RWPE2 (cell line): ENCODE data around the gene TMEM169.

ENCODE experiments used
- ATAC-seq: fragments of 200-7000 bp; cut with Tn5 transposase; 3 replicates; pipeline ENCODE4 v1.9.1; 2021; ENCODE audit warnings: low read depth
- DNase-seq: peaks from one replicate; pipeline ENCODE4 v3.0.0-alpha.2; 2020; ENCODE audit warnings: low spot score
- H3K27ac ChIP-seq: fragments of 450-650 bp; 2 replicates; pipeline ENCODE4 v1.5.1; 2017; ENCODE audit warnings: mild to moderate bottlenecking; ENCODE audit not compliant: poor library complexity, severe bottlenecking
- H3K27me3 ChIP-seq: fragments of 250-450 bp; sonication (Bioruptor Pico); 2 replicates; pipeline ENCODE4 v1.5.1; 2021; ENCODE audit warnings: mild to moderate bottlenecking, moderate library complexity; ENCODE audit not compliant: insufficient read depth, poor library complexity, severe bottlenecking
- H3K36me3 ChIP-seq: fragments of 250-450 bp; sonication (Bioruptor Pico); 2 replicates; pipeline ENCODE4 v1.5.1; 2020; ENCODE audit warnings: low read depth, mild to moderate bottlenecking, moderate library complexity
- H3K4me1 ChIP-seq: fragments of 250-450 bp; sonication (Bioruptor Pico); 2 replicates; pipeline ENCODE4 v1.5.1; 2021; ENCODE audit warnings: mild to moderate bottlenecking, moderate library complexity; ENCODE audit not compliant: insufficient read depth, poor library complexity, severe bottlenecking
- H3K4me3 ChIP-seq: fragments of 250-450 bp; sonication (Bioruptor Pico); 2 replicates; pipeline ENCODE4 v1.5.1; 2021; ENCODE audit warnings: mild to moderate bottlenecking, moderate library complexity; ENCODE audit not compliant: severe bottlenecking
- H3K9me3 ChIP-seq: fragments of 250-450 bp; sonication (Bioruptor Pico); 2 replicates; pipeline ENCODE4 v1.5.1; 2021; ENCODE audit warnings: mild to moderate bottlenecking, moderate library complexity; ENCODE audit not compliant: severe bottlenecking
- TF ChIP-seq, protein P1 (sequence below): fragments of 450-650 bp; IDR thresholded peaks from one replicate; pipeline ENCODE4 v1.5.1; 2017; ENCODE audit warnings: mild to moderate bottlenecking, moderate library complexity; ENCODE audit not compliant: poor library complexity, severe bottlenecking

Gene TMEM169, protein sequence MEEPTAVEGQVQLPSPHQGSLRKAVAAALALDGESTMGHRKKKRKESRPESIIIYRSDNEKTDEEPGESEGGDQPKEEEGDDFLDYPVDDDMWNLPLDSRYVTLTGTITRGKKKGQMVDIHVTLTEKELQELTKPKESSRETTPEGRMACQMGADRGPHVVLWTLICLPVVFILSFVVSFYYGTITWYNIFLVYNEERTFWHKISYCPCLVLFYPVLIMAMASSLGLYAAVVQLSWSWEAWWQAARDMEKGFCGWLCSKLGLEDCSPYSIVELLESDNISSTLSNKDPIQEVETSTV

DNA sequence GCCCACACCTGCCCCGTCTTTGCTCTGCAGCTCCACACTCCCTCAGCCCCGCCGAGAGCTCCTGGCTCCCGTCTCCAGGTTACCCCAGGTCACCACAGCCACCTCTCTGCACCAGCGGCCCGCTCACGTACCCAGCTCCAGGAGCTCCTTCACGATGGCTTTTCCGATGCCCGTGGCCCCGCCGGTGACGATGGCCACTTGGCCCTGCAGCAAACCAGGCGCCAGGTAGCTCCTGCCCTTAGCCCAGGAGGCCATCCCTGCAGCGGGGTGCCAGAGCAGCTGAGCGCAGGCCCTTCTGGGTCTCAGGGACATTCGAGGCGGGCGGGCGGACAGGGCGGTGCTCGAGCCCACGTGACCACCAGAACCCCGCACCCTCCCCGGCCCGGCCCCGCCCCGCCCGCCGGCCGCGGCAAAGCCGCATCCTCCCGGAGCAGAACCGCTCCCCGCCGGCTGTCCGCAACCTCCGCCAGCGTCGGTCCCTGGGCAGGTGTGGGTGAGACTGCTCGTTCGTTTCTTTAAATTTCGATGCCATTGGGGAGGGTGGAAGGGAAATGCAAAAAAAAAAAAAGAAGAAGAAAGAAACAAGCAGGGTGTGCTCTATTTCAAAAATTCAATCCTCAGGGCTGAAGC lies at the start of gene TMEM169, which contains the start of gene PECR:
TMEM169 (plus strand) TSS at position 433 of the 630 bp plus-strand sequence. CDS start 14,045 bp downstream, outside the sequence.
PECR (minus strand) TSS at position 323 of the 630 bp plus-strand sequence; CDS start at position 255, 68 bp downstream.
- Histone ChIP-seq H3K4me1 (no peaks in the 10 kb centered on the region), H3K9me3 (no peaks in the 10 kb centered on the region), H3K27ac (no peak within 1 kb of the TSS), H3K27me3 (no peaks in the 10 kb centered on the region), H3K4me3 (peak within 1 kb of the TSS; percentile 49), H3K36me3 (no peaks in the 10 kb centered on the region)
- TF ChIP-seq, protein P1, sequence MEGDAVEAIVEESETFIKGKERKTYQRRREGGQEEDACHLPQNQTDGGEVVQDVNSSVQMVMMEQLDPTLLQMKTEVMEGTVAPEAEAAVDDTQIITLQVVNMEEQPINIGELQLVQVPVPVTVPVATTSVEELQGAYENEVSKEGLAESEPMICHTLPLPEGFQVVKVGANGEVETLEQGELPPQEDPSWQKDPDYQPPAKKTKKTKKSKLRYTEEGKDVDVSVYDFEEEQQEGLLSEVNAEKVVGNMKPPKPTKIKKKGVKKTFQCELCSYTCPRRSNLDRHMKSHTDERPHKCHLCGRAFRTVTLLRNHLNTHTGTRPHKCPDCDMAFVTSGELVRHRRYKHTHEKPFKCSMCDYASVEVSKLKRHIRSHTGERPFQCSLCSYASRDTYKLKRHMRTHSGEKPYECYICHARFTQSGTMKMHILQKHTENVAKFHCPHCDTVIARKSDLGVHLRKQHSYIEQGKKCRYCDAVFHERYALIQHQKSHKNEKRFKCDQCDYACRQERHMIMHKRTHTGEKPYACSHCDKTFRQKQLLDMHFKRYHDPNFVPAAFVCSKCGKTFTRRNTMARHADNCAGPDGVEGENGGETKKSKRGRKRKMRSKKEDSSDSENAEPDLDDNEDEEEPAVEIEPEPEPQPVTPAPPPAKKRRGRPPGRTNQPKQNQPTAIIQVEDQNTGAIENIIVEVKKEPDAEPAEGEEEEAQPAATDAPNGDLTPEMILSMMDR, result no peak
- DNase-seq (peak; percentile 71), ATAC-seq (peak; percentile 95)

DNA sequence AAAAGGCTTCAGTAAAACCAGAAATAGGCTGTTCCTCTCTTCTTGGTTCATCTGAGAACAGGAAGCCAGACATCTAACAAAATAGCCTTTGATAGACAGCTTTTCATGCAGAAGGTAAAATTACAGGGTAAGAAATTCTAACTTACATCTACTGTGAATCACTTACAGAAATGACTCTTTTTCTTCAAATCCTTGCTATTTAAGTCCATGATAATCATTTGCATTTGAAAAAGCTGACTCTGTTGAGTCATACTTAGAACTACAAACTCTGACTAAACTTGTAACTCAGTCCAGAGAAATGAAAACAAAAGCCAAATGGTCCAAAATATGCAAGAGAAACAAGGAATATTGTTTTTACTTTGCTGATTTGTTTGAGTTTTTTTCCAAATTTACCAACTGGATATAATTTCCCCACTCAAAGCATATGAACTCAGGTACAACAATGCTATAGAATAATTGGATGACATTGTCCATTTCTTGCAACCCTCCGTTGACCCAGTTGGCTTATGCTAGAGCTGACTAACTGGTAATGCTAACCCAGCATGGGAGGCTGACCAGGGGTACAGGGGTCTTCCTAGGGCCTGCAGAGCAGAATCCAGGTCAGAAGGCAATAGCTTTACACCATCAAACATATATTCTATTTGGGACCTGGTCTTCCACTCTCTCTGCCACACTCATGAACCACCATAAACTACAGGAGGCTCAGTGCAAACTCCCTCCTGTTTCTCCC lies 49.6 kb upstream of the TMEM169 start:
- Histone ChIP-seq H3K9me3 (no peaks in the 10 kb centered on the region), H3K4me1 (peaks cover 7% of the 10 kb centered on the region), H3K4me3 (no peak overlapping the region), H3K27ac (no peak overlapping the region), H3K36me3 (peaks cover 3% of the 10 kb centered on the region; the same call in 1 of the 2 replicates), H3K27me3 (no peaks in the 10 kb centered on the region)
- TF ChIP-seq, protein P1, result no peak
- DNase-seq (no peak), ATAC-seq (peak; percentile 77; the same call in 2 of the 3 replicates)

DNA sequence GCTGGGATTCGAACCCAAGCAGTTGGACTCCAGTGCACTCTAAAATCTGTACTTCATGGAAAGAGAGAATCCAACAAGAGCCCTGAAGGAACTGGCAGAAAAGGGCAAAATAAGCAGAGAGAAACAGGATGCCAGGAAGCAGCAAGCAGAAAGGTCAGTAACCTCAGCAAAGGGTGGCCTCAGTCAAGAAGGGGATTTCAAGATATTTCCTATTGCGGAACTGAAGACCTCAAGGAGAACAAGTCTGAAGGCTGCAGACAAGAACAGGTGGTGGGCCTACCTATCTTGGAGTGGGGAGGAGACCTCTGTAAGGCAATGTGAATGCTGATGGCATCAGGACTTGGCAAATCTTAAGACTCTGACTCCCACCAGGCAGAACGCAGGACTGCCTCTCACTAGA lies 48.3 kb upstream of the TMEM169 start:
- TF ChIP-seq, protein P1, result no peak
- DNase-seq (no peak), ATAC-seq (no peak)
- Histone ChIP-seq H3K27ac (no peak overlapping the region), H3K4me3 (no peak overlapping the region), H3K4me1 (peaks cover 7% of the 10 kb centered on the region), H3K27me3 (no peaks in the 10 kb centered on the region), H3K36me3 (peaks cover 3% of the 10 kb centered on the region; the same call in 1 of the 2 replicates), H3K9me3 (no peaks in the 10 kb centered on the region)

DNA sequence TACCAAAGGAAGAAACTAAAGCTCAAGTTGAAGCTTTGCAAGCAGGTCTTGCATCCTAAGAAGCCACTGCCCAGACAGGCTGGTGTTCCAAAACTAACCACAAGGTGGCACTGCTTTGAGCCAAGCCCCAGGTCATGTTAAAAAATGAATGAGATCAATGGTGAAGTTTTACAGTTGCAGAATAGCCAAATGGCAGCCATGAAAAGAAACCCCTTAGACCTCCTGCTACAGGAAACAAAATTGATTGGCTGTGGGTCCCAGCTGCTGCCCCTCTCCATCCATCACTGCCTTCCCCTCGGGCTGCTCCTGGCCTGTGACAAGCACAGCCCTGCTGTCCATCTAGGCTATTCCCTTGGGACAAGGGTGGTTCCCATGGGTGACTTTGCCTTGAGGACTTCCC lies 47.7 kb upstream of the TMEM169 start:
- Histone ChIP-seq H3K36me3 (peaks cover 6% of the 10 kb centered on the region; the same call in 1 of the 2 replicates), H3K27me3 (no peaks in the 10 kb centered on the region), H3K4me1 (peaks cover 7% of the 10 kb centered on the region), H3K4me3 (no peak overlapping the region), H3K9me3 (no peaks in the 10 kb centered on the region), H3K27ac (no peak overlapping the region)
- ATAC-seq (peak; percentile 47; the same call in 1 of the 3 replicates), DNase-seq (no peak)
- TF ChIP-seq, protein P1, result peak; percentile 91
